IMR-90 (cell line): Measurements from ENCODE around the gene CNNM1. TPM values are rescaled to one million over a fixed set of nuclear protein-coding genes. Genes with fewer than 3 reads are reported as not detected.

Experiments used
- ATAC-seq: fragments of 200-7000 bp; cut with Tn5 transposase; 2 replicates; pipeline ENCODE4 v1.9.1; 2020; ENCODE audit warnings: low read depth, mild to moderate bottlenecking, moderate library complexity
- BruUV-seq: library from RNA; stranded (reverse); fragments of 400-500 nt; replicated peaks from 2 replicates; lab custom pipeline; 2021; lab: Mats Ljungman, UMichigan
- CTCF ChIA-PET: fragments of 300-600 bp; formaldehyde crosslinking; extraction: SDS; loops from one replicate; lab custom pipeline; 2021; ENCODE audit warnings: antibody characterized with exemption; lab: Yijun Ruan, JAX
- POLR2A ChIA-PET: fragments of 300-600 bp; sonication (Branson Sonifier 250); formaldehyde crosslinking; loops from one replicate; lab custom pipeline; 2022; ENCODE audit warnings: antibody characterized with exemption; ENCODE audit not compliant: unreplicated experiment; lab: Charles Lee
- DNase-seq: peaks from one replicate; pipeline ENCODE4 v3.0.0; 2013
- H2AFZ ChIP-seq: replicated peaks from 2 replicates; pipeline ENCODE3; 2013; ENCODE audit warnings: low read length, mild to moderate bottlenecking; ENCODE audit not compliant: poor library complexity
- H2AK5ac ChIP-seq: 2 replicates; pipeline ENCODE4 v1.6.1; 2013; ENCODE audit warnings: low read depth, low read length, inconsistent platforms
- H2AK9ac ChIP-seq: replicated peaks from 2 replicates; pipeline ENCODE3; 2013; ENCODE audit warnings: mild to moderate bottlenecking, low read depth, low read length, moderate library complexity; ENCODE audit not compliant: poor library complexity
- H2BK120ac ChIP-seq: 2 replicates; pipeline ENCODE4 v1.6.1; 2013; ENCODE audit warnings: low read depth, low read length, inconsistent platforms
- H2BK15ac ChIP-seq: 3 replicates; pipeline ENCODE4 v1.6.1; 2013; ENCODE audit warnings: low read depth, low read length, inconsistent platforms
- H2BK20ac ChIP-seq: 2 replicates; pipeline ENCODE4 v1.6.1; 2013; ENCODE audit warnings: low read depth, mild to moderate bottlenecking, inconsistent platforms, low read length, moderate library complexity
- H2BK5ac ChIP-seq: 2 replicates; pipeline ENCODE4 v1.6.1; 2013; ENCODE audit warnings: mild to moderate bottlenecking, low read depth, low read length, inconsistent platforms; ENCODE audit not compliant: poor library complexity, severe bottlenecking
- H3K14ac ChIP-seq: replicated peaks from 2 replicates; pipeline ENCODE4 v1.6.1; 2013; ENCODE audit warnings: low read depth, low read length, inconsistent platforms
- H3K18ac ChIP-seq: 2 replicates; pipeline ENCODE4 v1.6.1; 2013; ENCODE audit warnings: low read depth, low read length, control low read depth
- H3K23ac ChIP-seq: 2 replicates; pipeline ENCODE4 v1.6.1; 2013; ENCODE audit warnings: low read depth, low read length, inconsistent platforms
- H3K27ac ChIP-seq: 2 replicates; pipeline ENCODE4 v1.5.1; 2013; ENCODE audit warnings: mild to moderate bottlenecking, control low read depth, low read length; ENCODE audit not compliant: insufficient read depth
- H3K27me3 ChIP-seq: 2 replicates; pipeline ENCODE4 v1.6.1; 2013; ENCODE audit warnings: low read length; ENCODE audit not compliant: control insufficient read depth, insufficient read depth
- H3K36me3 ChIP-seq: 2 replicates; pipeline ENCODE4 v1.6.1; 2013; ENCODE audit warnings: low read length, mixed read lengths; ENCODE audit not compliant: control insufficient read depth, insufficient read depth
- H3K4ac ChIP-seq: 2 replicates; pipeline ENCODE4 v1.6.1; 2013; ENCODE audit warnings: low read depth, low read length, inconsistent platforms
- H3K4me1 ChIP-seq: 2 replicates; pipeline ENCODE4 v1.6.1; 2013; ENCODE audit warnings: low read length, mixed read lengths; ENCODE audit not compliant: control insufficient read depth, insufficient read depth
- H3K4me2 ChIP-seq: 2 replicates; pipeline ENCODE4 v1.6.1; 2013; ENCODE audit warnings: low read depth, mild to moderate bottlenecking, control low read depth, low read length, moderate library complexity
- H3K4me3 ChIP-seq: 2 replicates; pipeline ENCODE4 v1.5.1; 2013; ENCODE audit warnings: low read depth, mild to moderate bottlenecking, control low read depth, low read length, moderate library complexity; ENCODE audit not compliant: insufficient read depth
- H3K56ac ChIP-seq: 2 replicates; pipeline ENCODE4 v1.6.1; 2013; ENCODE audit warnings: low read length, inconsistent platforms; ENCODE audit not compliant: insufficient read depth; ENCODE audit errors: extremely low read depth
- H3K79me1 ChIP-seq, 2 experiments: 2 replicates each; pipeline ENCODE4 v1.6.1; 2013; ENCODE audit warnings: low read length in 2 of 2, inconsistent platforms in 1 of 2, low read depth in 1 of 2
- H3K9ac ChIP-seq: 2 replicates; pipeline ENCODE4 v1.6.1; 2013; ENCODE audit warnings: low read depth, low read length, control low read depth
- H3K9me1 ChIP-seq: 2 replicates; pipeline ENCODE4 v1.6.1; 2013; ENCODE audit warnings: low read length, inconsistent platforms; ENCODE audit not compliant: insufficient read depth
- H3K9me3 ChIP-seq: 2 replicates; pipeline ENCODE4 v1.6.1; 2013; ENCODE audit warnings: low read length; ENCODE audit not compliant: control insufficient read depth, insufficient read depth
- H4K20me1 ChIP-seq: 2 replicates; pipeline ENCODE4 v1.6.1; 2013; ENCODE audit warnings: low read length, inconsistent platforms; ENCODE audit not compliant: insufficient read depth
- H4K5ac ChIP-seq: 2 replicates; pipeline ENCODE4 v1.6.1; 2013; ENCODE audit warnings: mild to moderate bottlenecking, low read depth, low read length, control low read depth
- H4K8ac ChIP-seq, 2 experiments: 2 replicates each; pipeline ENCODE4 v1.6.1; 2013; ENCODE audit warnings: low read depth in 2 of 2, low read length in 2 of 2, control low read depth in 1 of 2, inconsistent platforms in 1 of 2
- H4K91ac ChIP-seq: 2 replicates; pipeline ENCODE4 v1.6.1; 2013; ENCODE audit warnings: low read depth, low read length, inconsistent platforms; ENCODE audit not compliant: insufficient read depth
- BHLHE40 ChIP-seq: fragments of 150-350 bp; IDR thresholded peaks from 2 replicates; pipeline ENCODE4 v1.6.1; 2016; ENCODE audit warnings: mild to moderate bottlenecking, low read depth, low read length
- CEBPB ChIP-seq: IDR thresholded peaks from 2 replicates; pipeline ENCODE4 v1.6.1; 2012; ENCODE audit warnings: low read depth, low read length, improper control_type of control experiment
- CHD1 ChIP-seq: IDR thresholded peaks from 2 replicates; pipeline ENCODE4 v1.6.1; 2012; ENCODE audit warnings: low read depth, low read length, improper control_type of control experiment
- ELK1 ChIP-seq: fragments of 150-350 bp; IDR thresholded peaks from 2 replicates; pipeline ENCODE4 v1.6.1; 2016; ENCODE audit warnings: low read depth, mild to moderate bottlenecking, low read length, moderate library complexity, borderline replicate concordance
- FOS ChIP-seq: fragments of 150-350 bp; IDR thresholded peaks from 2 replicates; pipeline ENCODE4 v1.6.1; 2016; ENCODE audit warnings: low read depth, low read length
- MAFK ChIP-seq: IDR thresholded peaks from 2 replicates; pipeline ENCODE4 v1.6.1; 2012; ENCODE audit warnings: low read depth, low read length, improper control_type of control experiment
- MAZ ChIP-seq: IDR thresholded peaks from 2 replicates; pipeline ENCODE4 v1.6.1; 2012; ENCODE audit warnings: low read depth, mild to moderate bottlenecking, low read length, improper control_type of control experiment, moderate library complexity, borderline replicate concordance
- MXI1 ChIP-seq: IDR thresholded peaks from 2 replicates; pipeline ENCODE4 v1.6.1; 2012; ENCODE audit warnings: low read depth, mild to moderate bottlenecking, low read length, moderate library complexity, borderline replicate concordance
- POLR2A ChIP-seq: IDR thresholded peaks from 2 replicates; pipeline ENCODE4 v1.6.1; 2012; ENCODE audit warnings: mild to moderate bottlenecking, low read depth, low read length
- RAD21 ChIP-seq: IDR thresholded peaks from 2 replicates; pipeline ENCODE4 v1.6.1; 2012; ENCODE audit warnings: low read length, improper control_type of control experiment
- RCOR1 ChIP-seq: IDR thresholded peaks from 2 replicates; pipeline ENCODE4 v1.6.1; 2012; ENCODE audit warnings: mild to moderate bottlenecking, low read length, improper control_type of control experiment; ENCODE audit not compliant: insufficient replicate concordance
- RFX5 ChIP-seq: IDR thresholded peaks from 2 replicates; pipeline ENCODE4 v1.8.0; 2012; ENCODE audit warnings: low read depth, mild to moderate bottlenecking, low read length, moderate library complexity
- SMC3 ChIP-seq: fragments of 150-350 bp; IDR thresholded peaks from 2 replicates; pipeline ENCODE4 v1.6.1; 2016; ENCODE audit warnings: low read depth, mild to moderate bottlenecking, antibody characterized with exemption, low read length, moderate library complexity
- WGBS, 2 experiments: methylation state at CpG; one replicate each; pipeline versions ENCODE4 v1.1.5 to v1.1.7; 2013; ENCODE audit warnings: missing lambda C conversion rate in 2 of 2; ENCODE audit not compliant: insufficient read length in 1 of 2; ENCODE audit errors: extremely low coverage in 2 of 2; 5-methylcytosine and 5-hydroxymethylcytosine counted together
- dilution Hi-C: fragments of 300-500 bp; cut with HindIII; formaldehyde crosslinking; loops from one replicate; pipeline ENCODE4 v1.14.3; 2018; ENCODE audit warnings: low sequenced_read_pairs; ENCODE audit not compliant: unreplicated experiment
- in situ Hi-C: fragments of 300-500 bp; cut with MboI; formaldehyde crosslinking; loops from 3 replicates; pipeline ENCODE4 v1.14.3; 2019; ENCODE audit warnings: low sequenced_read_pairs, inconsistent platforms, mixed read lengths
- intact Hi-C: fragments of 100-400 bp; cut with micrococcal nuclease; formaldehyde crosslinking; loops from 2 replicates; pipeline ENCODE4 v1.10.0; 2022
- polyA plus RNA-seq, 3 experiments: library from polyadenylated mRNA; depleted of rRNA; stranded (reverse); fragments of >200 nt; gene quantifications; 2 replicates each; pipeline ENCODE4 v1.2.3, GENCODE V29; 2012; ENCODE audit warnings: low replicate concordance in 1 of 3
- total RNA-seq: library from RNA; depleted of rRNA; stranded (reverse); fragments of >200 nt; gene quantifications from 2 replicates; pipeline ENCODE4 v1.2.3, GENCODE V29; 2012
- TF ChIP-seq, protein P1 (sequence below): fragments of 150-350 bp; IDR thresholded peaks from 2 replicates; pipeline ENCODE4 v1.6.1; 2017; ENCODE audit warnings: mild to moderate bottlenecking, antibody characterized with exemption, low read length, low read depth

The CNNM1 gene
- total and polyA plus RNA-seq, 2 of the 4 experiments (the other 2 are of a cell fraction), result 0.18 to 0.39 TPM

GRCh38 chr10:99341860-99342490 lies 12.8 kb downstream of the CNNM1 start:
- peaks cover 2% of the 10 kb centered on the region; the same call in 1 of the 2 replicates for H3K4me1 ChIP-seq
- H3K27me3 ChIP-seq, result no peaks in the 10 kb centered on the region
- dilution Hi-C loops, result no loop called here
- in situ Hi-C loops, result no loop called here
- no peak overlapping the region for H2AFZ ChIP-seq
- H3K27ac ChIP-seq, result no peak overlapping the region
- no CpG with 5 or more reads among the region's 3 CpGs for WGBS, 2 experiments
- intact Hi-C loops, result no loop called here
- no peak overlapping the region for H3K18ac ChIP-seq
- ATAC-seq (no peak), DNase-seq (peak; percentile 45)
- no peak overlapping the region for H4K91ac ChIP-seq
- BruUV-seq, result no TSS peak
- H3K23ac ChIP-seq, result no peak overlapping the region
- H3K79me1 ChIP-seq, result no peaks in the 10 kb centered on the region
- no peaks in the 10 kb centered on the region for H3K9me1 ChIP-seq
- peak overlapping the region; percentile 7; the same call in 1 of the 2 replicates for H3K4me2 ChIP-seq
- TF ChIP-seq, protein P1, sequence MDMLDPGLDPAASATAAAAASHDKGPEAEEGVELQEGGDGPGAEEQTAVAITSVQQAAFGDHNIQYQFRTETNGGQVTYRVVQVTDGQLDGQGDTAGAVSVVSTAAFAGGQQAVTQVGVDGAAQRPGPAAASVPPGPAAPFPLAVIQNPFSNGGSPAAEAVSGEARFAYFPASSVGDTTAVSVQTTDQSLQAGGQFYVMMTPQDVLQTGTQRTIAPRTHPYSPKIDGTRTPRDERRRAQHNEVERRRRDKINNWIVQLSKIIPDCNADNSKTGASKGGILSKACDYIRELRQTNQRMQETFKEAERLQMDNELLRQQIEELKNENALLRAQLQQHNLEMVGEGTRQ, result no peak
- TF ChIP-seq FOS (no peak), ELK1 (no peak), CHD1 (no peak), POLR2A (no peak), MXI1 (no peak), SMC3 (no peak), RFX5 (no peak), MAZ (no peak), CEBPB (no peak), RAD21 (no peak), RCOR1 (no peak), BHLHE40 (no peak), MAFK (no peak)
- H3K36me3 ChIP-seq, result no peaks in the 10 kb centered on the region
- H3K56ac ChIP-seq, result no peak overlapping the region
- no peak overlapping the region for H4K5ac ChIP-seq
- no peak overlapping the region for H2BK120ac ChIP-seq
- no peak overlapping the region for H3K4me3 ChIP-seq
- ChIA-PET POLR2A (no interaction called here), CTCF (no interaction called here)
- no peaks in the 10 kb centered on the region for H4K20me1 ChIP-seq
- no peaks in the 10 kb centered on the region for H3K9me3 ChIP-seq
- H2AK5ac ChIP-seq, result no peak overlapping the region
- H2BK5ac ChIP-seq, result no peak overlapping the region
- no peak overlapping the region for H3K9ac ChIP-seq
- no peak overlapping the region for H4K8ac ChIP-seq
- no peak overlapping the region for H3K4ac ChIP-seq
- no peak overlapping the region for H2BK20ac ChIP-seq
- no peak overlapping the region for H2AK9ac ChIP-seq
- H3K14ac ChIP-seq, result no peak overlapping the region
- H2BK15ac ChIP-seq, result no peak overlapping the region
